Medulla oblongata (tissue), 1 donor: ENCODE results near the gene ZRSR2.

Experiments
- DNase-seq: peaks from one replicate; pipeline ENCODE4 v3.0.0-alpha.2; 2015; ENCODE audit errors: extremely low spot score

The ZRSR2 gene

GRCh38 chrX:15853586-15854079, 63.3 kb downstream of the ZRSR2 start:
- DNase-seq, result no peak

GRCh38 chrX:15854080-15854655, 63.9 kb downstream of the ZRSR2 start:
- DNase-seq, result peak; percentile 46

GRCh38 chrX:15854712-15855567, 64.7 kb downstream of the ZRSR2 start, which contains the start of gene AP1S2:
Gene AP1S2, minus strand, starts transcription at chrX:15854813. Its CDS starts 2,289 bp downstream, at chrX:15852524.
- peak; percentile 94 for DNase-seq

- no peak for DNase-seq
Observed at GRCh38 chrX:15855568-15856221, 65.4 kb downstream of the ZRSR2 start.

- DNase-seq, result no peak
Observed at GRCh38 chrX:15856222-15856587, 65.9 kb downstream of the ZRSR2 start.

- no peak for DNase-seq
Observed at GRCh38 chrX:15856636-15857035, 66.4 kb downstream of the ZRSR2 start.

- no peak for DNase-seq
Observed at GRCh38 chrX:15858051-15858450, 67.8 kb downstream of the ZRSR2 start.

- DNase-seq, result no peak
Observed at GRCh38 chrX:15860921-15861320, 70.6 kb downstream of the ZRSR2 start.

- DNase-seq, result peak; percentile 37
Observed at GRCh38 chrX:15864023-15864422, 73.7 kb downstream of the ZRSR2 start.

- no peak for DNase-seq
Observed at GRCh38 chrX:15864629-15865028, 74.3 kb downstream of the ZRSR2 start.

- DNase-seq, result no peak
Observed at GRCh38 chrX:15866147-15866546, 75.9 kb downstream of the ZRSR2 start.

GRCh38 chrX:15869695-15870094, 79.4 kb downstream of the ZRSR2 start:
- DNase-seq, result no peak

GRCh38 chrX:15870310-15870709, 80.0 kb downstream of the ZRSR2 start:
- no peak for DNase-seq
